Activated CD4-positive, alpha-beta memory T cell treated with anti-CD3 and anti-CD28 coated beads for 36 hours (primary cell): ENCODE measurements around the gene B4GALT1. TPM values are rescaled to one million over a fixed set of nuclear protein-coding genes. Genes with fewer than 3 reads are reported as not detected.
A peak's percentile ranks its signal among the peaks of the same experiment; 100 is the strongest.

Experiments
- CTCF ChIA-PET: fragments of 350-600 bp; sonication (Branson Sonifier 250); formaldehyde crosslinking; loops from one replicate; lab custom pipeline; 2021; ENCODE audit warnings: antibody characterized with exemption, inconsistent platforms; lab: Charles Lee
- POLR2A ChIA-PET: fragments of 350-600 bp; sonication (Branson Sonifier 250); formaldehyde crosslinking; loops from one replicate; lab custom pipeline; 2021; ENCODE audit warnings: antibody characterized with exemption; lab: Charles Lee
- DNase-seq: peaks from one replicate; pipeline ENCODE4 v3.0.0-alpha.2; 2020
- H3K27ac Mint-ChIP-seq: one replicate; pipeline ENCODE4 v1.8.0; 2021; ENCODE audit warnings: mixed read lengths
- H3K27me3 Mint-ChIP-seq: one replicate; pipeline ENCODE4 v1.8.0; 2021; ENCODE audit warnings: mixed read lengths
- H3K36me3 Mint-ChIP-seq: one replicate; pipeline ENCODE4 v1.8.0; 2021; ENCODE audit warnings: mixed read lengths
- H3K4me1 Mint-ChIP-seq: one replicate; pipeline ENCODE4 v1.8.0; 2021; ENCODE audit warnings: low read depth, mixed read lengths
- H3K4me3 Mint-ChIP-seq: one replicate; pipeline ENCODE4 v1.8.0; 2021; ENCODE audit warnings: mild to moderate bottlenecking, mixed read lengths
- H3K9me3 Mint-ChIP-seq: one replicate; pipeline ENCODE4 v1.8.0; 2021; ENCODE audit warnings: mixed read lengths
- intact Hi-C: fragments of 100-400 bp; cut with micrococcal nuclease; formaldehyde crosslinking; loops from one replicate; pipeline ENCODE4 v1.15.1; 2023
- total RNA-seq, 2 experiments: library from RNA; stranded (reverse); gene quantifications; one replicate each; pipeline ENCODE4 v1.2.3, GENCODE V29; 2021

The B4GALT1 gene
- total RNA-seq, 2 experiments from 2014 or later, result 76.6 to 78.0 TPM

- Mint-ChIP-seq H3K36me3 (no peaks in the 10 kb centered on the region), H3K27me3 (peaks cover 5% of the 10 kb centered on the region), H3K4me1 (no peaks in the 10 kb centered on the region), H3K27ac (no peak overlapping the region), H3K9me3 (no peaks in the 10 kb centered on the region), H3K4me3 (no peak overlapping the region)
- ChIA-PET POLR2A (no interaction called here), CTCF (interaction anchor here (0.6 to 2.1 kb wide), 3 partner anchors 47 to 115 kb away, joined by 3 to 12 read pairs (median 3); no protein-coding TSS in a partner anchor)
- intact Hi-C loops, result no loop called here
- no peak for DNase-seq
These were observed 12.0 kb upstream of the B4GALT1 start for GRCh38 chr9:33178972-33179697.

DNA sequence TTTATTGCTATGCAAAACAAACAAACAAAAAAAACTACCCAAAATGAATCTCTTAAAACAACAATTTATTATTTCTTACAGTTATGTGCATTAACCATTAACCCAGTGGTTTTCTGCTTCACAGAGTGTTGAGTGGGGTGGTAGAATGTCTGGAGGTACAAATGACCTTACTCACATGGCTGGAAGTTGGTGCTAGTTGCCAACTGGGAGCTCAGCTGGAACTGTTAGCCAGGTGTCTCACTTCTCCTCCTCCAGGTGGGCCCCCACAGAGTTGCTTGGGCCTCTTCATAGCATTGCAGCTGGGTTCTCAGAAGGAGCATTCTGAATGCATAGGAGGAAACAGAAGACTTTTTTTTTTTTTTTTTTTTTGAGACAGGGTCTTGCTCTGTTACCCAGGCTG is 10.5 kb upstream of the B4GALT1 start:
- Mint-ChIP-seq H3K27ac (no peak overlapping the region), H3K4me3 (no peak overlapping the region), H3K27me3 (peaks cover 5% of the 10 kb centered on the region), H3K4me1 (no peaks in the 10 kb centered on the region), H3K36me3 (no peaks in the 10 kb centered on the region), H3K9me3 (no peaks in the 10 kb centered on the region)
- POLR2A ChIA-PET, result no interaction called here
- CTCF ChIA-PET, result no interaction called here
- DNase-seq, result no peak
- intact Hi-C loops, result no loop called here

DNA sequence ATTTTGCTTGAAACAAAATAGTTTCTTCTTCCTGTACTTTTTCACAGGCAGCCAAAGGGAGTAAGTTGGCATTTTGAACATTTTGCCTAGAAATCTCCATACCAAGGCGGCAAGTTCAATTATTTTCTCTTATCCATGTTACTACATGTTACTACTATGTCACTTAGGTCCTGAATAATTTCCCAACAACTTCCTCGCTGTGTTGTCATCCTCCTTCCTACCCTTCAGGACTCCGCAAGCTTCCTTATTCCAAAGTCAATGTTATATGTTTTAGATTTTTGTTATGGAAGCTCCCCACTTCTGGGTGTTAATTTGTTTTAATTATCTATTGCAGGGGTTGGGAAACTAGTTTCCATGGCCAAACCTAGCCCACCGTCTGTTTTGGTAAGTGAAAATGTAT is 9.9 kb upstream of the B4GALT1 start:
- Mint-ChIP-seq H3K36me3 (no peaks in the 10 kb centered on the region), H3K27me3 (no peaks in the 10 kb centered on the region), H3K4me1 (no peaks in the 10 kb centered on the region), H3K4me3 (no peak overlapping the region), H3K9me3 (no peaks in the 10 kb centered on the region), H3K27ac (no peak overlapping the region)
- POLR2A ChIA-PET, result no interaction called here
- DNase-seq, result no peak
- CTCF ChIA-PET, result no interaction called here
- intact Hi-C loops, result no loop called here

GRCh38 chr9:33175649-33176325 is 8.7 kb upstream of the B4GALT1 start:
- no peaks in the 10 kb centered on the region for H3K27me3 Mint-ChIP-seq
- no peak for DNase-seq
- POLR2A ChIA-PET, result no interaction called here
- intact Hi-C loops, result no loop called here
- no peaks in the 10 kb centered on the region for H3K36me3 Mint-ChIP-seq
- H3K27ac Mint-ChIP-seq, result no peak overlapping the region
- peaks cover 2% of the 10 kb centered on the region for H3K4me1 Mint-ChIP-seq
- H3K4me3 Mint-ChIP-seq, result no peak overlapping the region
- CTCF ChIA-PET, result interaction anchor here (0.9 kb wide), 1 partner anchor 8 kb away, joined by 3 read pairs; the partner anchor contains the start of gene B4GALT1
- no peaks in the 10 kb centered on the region for H3K9me3 Mint-ChIP-seq

- H3K27me3 Mint-ChIP-seq, result no peaks in the 10 kb centered on the region
- no peak overlapping the region for H3K4me3 Mint-ChIP-seq
- no peak overlapping the region for H3K27ac Mint-ChIP-seq
- intact Hi-C loops, result no loop called here
- no peaks in the 10 kb centered on the region for H3K9me3 Mint-ChIP-seq
- H3K4me1 Mint-ChIP-seq, result peaks cover 20% of the 10 kb centered on the region
- CTCF ChIA-PET, result interaction anchor here (0.7 to 1.1 kb wide), 4 partner anchors 10 to 107 kb away, joined by 3 to 4 read pairs (median 3); no protein-coding TSS in a partner anchor
- no peak for DNase-seq
- H3K36me3 Mint-ChIP-seq, result no peaks in the 10 kb centered on the region
- POLR2A ChIA-PET, result no interaction called here
These were observed 5.4 kb upstream of the B4GALT1 start for GRCh38 chr9:33172256-33173238.

GRCh38 chr9:33170464-33171415 is 3.6 kb upstream of the B4GALT1 start:
- Mint-ChIP-seq H3K27me3 (no peaks in the 10 kb centered on the region), H3K36me3 (peaks cover 4% of the 10 kb centered on the region), H3K9me3 (no peaks in the 10 kb centered on the region), H3K4me3 (no peak overlapping the region), H3K4me1 (peaks cover 21% of the 10 kb centered on the region), H3K27ac (peak overlapping the region; percentile 6)
- DNase-seq, result peak; percentile 82
- ChIA-PET CTCF (interaction anchor here (0.6 to 1.8 kb wide), 18 partner anchors 10 to 144 kb away, joined by 3 to 18 read pairs (median 3); partner anchors contain the start of gene SMU1), POLR2A (interaction anchor here (1.0 kb wide), 1 partner anchor 88 kb away, joined by 5 read pairs; no protein-coding TSS in a partner anchor)
- intact Hi-C loops, result loop anchor here (1.0 kb wide), 1 partner anchor 89 kb away; no protein-coding TSS in a partner anchor

DNA sequence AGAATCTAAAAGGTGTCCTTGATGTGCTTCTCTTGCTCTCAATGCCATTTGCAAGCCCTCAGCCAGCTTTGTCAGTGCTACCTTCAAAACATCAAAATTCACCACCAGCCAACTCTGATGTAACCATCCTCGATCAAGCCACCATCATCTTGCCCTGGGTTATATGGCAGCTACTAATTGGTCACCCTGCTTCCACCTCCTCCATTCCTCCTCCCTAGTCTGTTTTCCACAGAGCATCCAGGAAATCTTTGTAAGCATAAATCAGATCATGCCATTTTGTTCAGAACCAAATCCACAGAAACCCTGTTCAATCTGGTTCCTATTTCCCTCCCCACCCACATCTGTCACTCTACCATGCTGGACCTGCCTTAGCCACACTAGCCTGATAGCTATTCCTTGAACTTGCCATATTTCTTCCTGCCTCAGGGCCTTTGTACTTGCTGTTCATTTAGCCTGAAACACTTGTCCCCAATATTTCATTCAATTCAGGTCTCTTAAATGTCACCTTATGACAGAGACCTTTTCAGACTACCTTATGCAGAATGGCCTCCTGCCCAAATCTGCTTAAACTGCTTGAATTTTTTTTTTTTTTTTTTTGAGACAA is 1.9 kb upstream of the B4GALT1 start:
- Mint-ChIP-seq H3K4me1 (peaks cover 30% of the 10 kb centered on the region), H3K27me3 (no peaks in the 10 kb centered on the region), H3K27ac (peak overlapping the region; percentile 96), H3K9me3 (no peaks in the 10 kb centered on the region), H3K4me3 (no peak overlapping the region), H3K36me3 (peaks cover 18% of the 10 kb centered on the region)
- CTCF ChIA-PET, result interaction anchor here (1.1 to 3.4 kb wide), 2 partner anchors 39 to 57 kb away, joined by 3 to 15 read pairs; no protein-coding TSS in a partner anchor
- DNase-seq, result no peak
- POLR2A ChIA-PET, result interaction anchor here (0.5 to 2.3 kb wide), 4 partner anchors 10 to 121 kb away, joined by 3 to 14 read pairs (median 5); no protein-coding TSS in a partner anchor
- intact Hi-C loops, result loop anchor here (5.0 kb wide), 1 partner anchor 648 kb away; the partner anchor contains the start of gene UBE2R2

GRCh38 chr9:33167972-33168461 is 881 bp upstream of the B4GALT1 start:
- POLR2A ChIA-PET, result interaction anchor here (1.1 to 2.3 kb wide), 9 partner anchors 9 to 143 kb away, joined by 3 to 14 read pairs (median 5); partner anchors contain the start of gene DNAJA1
- no peaks in the 10 kb centered on the region for H3K9me3 Mint-ChIP-seq
- intact Hi-C loops, result loop anchor here (1.0 to 5.0 kb wide), 7 partner anchors 9 to 649 kb away; partner anchors contain the start of genes BAG1, DNAJA1 and UBE2R2
- H3K4me3 Mint-ChIP-seq, result peak overlapping the region; percentile 95
- H3K27ac Mint-ChIP-seq, result peak overlapping the region; percentile 96
- DNase-seq, result peak; percentile 31
- H3K4me1 Mint-ChIP-seq, result peaks cover 40% of the 10 kb centered on the region
- CTCF ChIA-PET, result interaction anchor here (0.6 to 3.4 kb wide), 8 partner anchors 8 to 92 kb away, joined by 3 to 15 read pairs (median 3); partner anchors contain the start of gene SMU1
- no peaks in the 10 kb centered on the region for H3K27me3 Mint-ChIP-seq
- peaks cover 19% of the 10 kb centered on the region for H3K36me3 Mint-ChIP-seq

- peak overlapping the region; percentile 97 for H3K27ac Mint-ChIP-seq
- ChIA-PET POLR2A (interaction anchor here (0.6 to 2.3 kb wide), 9 partner anchors 9 to 142 kb away, joined by 3 to 6 read pairs (median 5); partner anchors contain the start of genes BAG1, CHMP5, DNAJA1 and SMU1), CTCF (interaction anchor here (1.0 to 3.4 kb wide), 5 partner anchors 15 to 90 kb away, joined by 3 to 15 read pairs (median 3); partner anchors contain the start of gene SMU1)
- no peaks in the 10 kb centered on the region for H3K27me3 Mint-ChIP-seq
- H3K36me3 Mint-ChIP-seq, result peaks cover 19% of the 10 kb centered on the region
- intact Hi-C loops, result loop anchor here (1.0 to 5.0 kb wide), 7 partner anchors 7 to 651 kb away; partner anchors contain the start of genes BAG1, DNAJA1 and UBE2R2
- H3K4me1 Mint-ChIP-seq, result peaks cover 56% of the 10 kb centered on the region
- H3K9me3 Mint-ChIP-seq, result no peaks in the 10 kb centered on the region
- DNase-seq, result no peak
- peak overlapping the region; percentile 91 for H3K4me3 Mint-ChIP-seq
These were observed 679 bp downstream of the B4GALT1 start for GRCh38 chr9:33166231-33167083.
